Activated CD4-positive, alpha-beta memory T cell treated with anti-CD3 and anti-CD28 coated beads for 36 hours (primary cell): ENCODE measurements around the gene VTI1A. TPM values are rescaled to one million over a fixed set of nuclear protein-coding genes. Genes with fewer than 3 reads are reported as not detected.

Experiments
- CTCF ChIA-PET: fragments of 350-600 bp; sonication (Branson Sonifier 250); formaldehyde crosslinking; loops from one replicate; lab custom pipeline; 2021; ENCODE audit warnings: antibody characterized with exemption, inconsistent platforms; lab: Charles Lee
- POLR2A ChIA-PET: fragments of 350-600 bp; sonication (Branson Sonifier 250); formaldehyde crosslinking; loops from one replicate; lab custom pipeline; 2021; ENCODE audit warnings: antibody characterized with exemption; lab: Charles Lee
- DNase-seq: peaks from one replicate; pipeline ENCODE4 v3.0.0-alpha.2; 2020
- H3K27ac Mint-ChIP-seq: one replicate; pipeline ENCODE4 v1.8.0; 2021; ENCODE audit warnings: mixed read lengths
- H3K27me3 Mint-ChIP-seq: one replicate; pipeline ENCODE4 v1.8.0; 2021; ENCODE audit warnings: mixed read lengths
- H3K36me3 Mint-ChIP-seq: one replicate; pipeline ENCODE4 v1.8.0; 2021; ENCODE audit warnings: mixed read lengths
- H3K4me1 Mint-ChIP-seq: one replicate; pipeline ENCODE4 v1.8.0; 2021; ENCODE audit warnings: low read depth, mixed read lengths
- H3K4me3 Mint-ChIP-seq: one replicate; pipeline ENCODE4 v1.8.0; 2021; ENCODE audit warnings: mild to moderate bottlenecking, mixed read lengths
- H3K9me3 Mint-ChIP-seq: one replicate; pipeline ENCODE4 v1.8.0; 2021; ENCODE audit warnings: mixed read lengths
- intact Hi-C: fragments of 100-400 bp; cut with micrococcal nuclease; formaldehyde crosslinking; loops from one replicate; pipeline ENCODE4 v1.15.1; 2023
- total RNA-seq, 2 experiments: library from RNA; stranded (reverse); gene quantifications; one replicate each; pipeline ENCODE4 v1.2.3, GENCODE V29; 2021

Gene VTI1A
- total RNA-seq, 2 experiments from 2014 or later: 24.3 to 24.5 TPM

DNA sequence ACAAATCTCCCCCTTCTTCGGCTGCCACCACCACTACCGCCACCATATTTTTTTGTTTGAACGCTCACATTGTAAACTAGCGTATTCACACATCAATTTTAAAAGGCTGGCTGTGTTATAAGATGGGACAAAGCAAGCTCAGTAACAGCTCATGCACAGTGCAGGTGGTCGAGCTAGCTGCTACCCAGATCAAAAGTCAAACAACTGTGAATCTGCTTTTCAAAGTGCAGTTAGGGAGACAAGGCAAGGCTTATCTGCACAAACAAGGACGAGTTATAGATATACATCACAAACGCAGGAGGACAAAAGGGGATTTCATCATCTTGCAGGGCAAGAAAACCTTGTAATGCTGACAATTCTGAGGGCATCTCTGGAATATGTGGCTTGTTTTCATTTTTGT, 231.6 kb downstream of the VTI1A start:
- no peak for DNase-seq
- no peak overlapping the region for H3K27ac Mint-ChIP-seq
- CTCF ChIA-PET: no interaction called here

GRCh38 chr10:112678987-112679386, 232.0 kb downstream of the VTI1A start:
- Mint-ChIP-seq H3K4me3 (no peak overlapping the region), H3K27ac (no peak overlapping the region), H3K9me3 (no peaks in the 10 kb centered on the region), H3K36me3 (peaks cover 3% of the 10 kb centered on the region), H3K4me1 (no peaks in the 10 kb centered on the region), H3K27me3 (no peaks in the 10 kb centered on the region)
- CTCF ChIA-PET: no interaction called here
- POLR2A ChIA-PET: no interaction called here
- intact Hi-C loops: no loop called here
- DNase-seq: no peak

More for the DNA sequence above, 231.6 kb downstream of the VTI1A start:
- no peaks in the 10 kb centered on the region for H3K27me3 Mint-ChIP-seq
- H3K36me3 Mint-ChIP-seq: peaks cover 3% of the 10 kb centered on the region
- no peak overlapping the region for H3K4me3 Mint-ChIP-seq
- H3K9me3 Mint-ChIP-seq: no peaks in the 10 kb centered on the region
- POLR2A ChIA-PET: no interaction called here
- H3K4me1 Mint-ChIP-seq: no peaks in the 10 kb centered on the region
- intact Hi-C loops: no loop called here

DNA sequence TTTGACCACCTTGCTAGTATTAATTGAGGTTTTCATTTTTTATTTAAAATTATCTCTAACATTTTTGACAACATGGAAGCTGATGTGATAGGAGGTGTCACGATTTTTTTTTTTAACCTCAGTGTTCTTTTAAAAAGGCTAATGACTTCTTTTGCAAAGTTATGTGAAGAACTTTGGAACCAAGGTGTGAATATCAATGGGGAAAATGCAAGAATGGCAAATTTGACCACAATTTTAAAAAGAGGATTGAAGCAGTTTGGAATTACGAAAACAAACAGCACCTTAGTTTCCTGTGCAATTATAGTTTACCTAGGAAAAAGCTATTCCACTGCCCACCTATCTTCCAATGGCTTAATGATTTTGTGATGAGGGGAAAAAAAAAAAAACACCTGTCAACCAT, 232.4 kb downstream of the VTI1A start:
- DNase-seq: no peak
- Mint-ChIP-seq H3K4me1 (no peaks in the 10 kb centered on the region), H3K36me3 (peaks cover 3% of the 10 kb centered on the region), H3K27me3 (no peaks in the 10 kb centered on the region), H3K9me3 (no peaks in the 10 kb centered on the region), H3K27ac (no peak overlapping the region), H3K4me3 (no peak overlapping the region)
- POLR2A ChIA-PET: no interaction called here
- CTCF ChIA-PET: no interaction called here
- intact Hi-C loops: no loop called here

DNA sequence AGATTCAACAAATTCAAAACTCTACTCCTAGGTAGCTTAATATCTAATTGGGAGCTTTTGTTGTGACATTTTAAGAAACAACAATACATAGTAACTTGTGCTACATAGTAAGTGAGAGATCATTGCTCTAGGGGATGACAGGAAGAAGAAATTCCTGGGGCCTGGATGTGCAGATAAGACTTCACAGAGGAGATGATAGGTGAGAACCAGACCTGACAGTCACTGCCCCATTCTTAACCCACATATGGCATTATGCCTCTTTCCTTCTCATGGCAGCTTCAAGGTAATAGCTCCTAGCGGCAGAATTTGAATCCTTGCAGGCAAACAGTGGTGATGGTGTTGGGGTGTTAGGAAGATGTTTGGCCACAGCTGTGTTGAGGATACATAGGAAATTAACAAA, 233.6 kb downstream of the VTI1A start:
- no peak overlapping the region for H3K27ac Mint-ChIP-seq
- intact Hi-C loops: no loop called here
- no peak for DNase-seq
- H3K4me3 Mint-ChIP-seq: no peak overlapping the region
- CTCF ChIA-PET: no interaction called here
- H3K4me1 Mint-ChIP-seq: no peaks in the 10 kb centered on the region
- H3K36me3 Mint-ChIP-seq: no peaks in the 10 kb centered on the region
- POLR2A ChIA-PET: no interaction called here
- H3K9me3 Mint-ChIP-seq: no peaks in the 10 kb centered on the region
- no peaks in the 10 kb centered on the region for H3K27me3 Mint-ChIP-seq

DNA sequence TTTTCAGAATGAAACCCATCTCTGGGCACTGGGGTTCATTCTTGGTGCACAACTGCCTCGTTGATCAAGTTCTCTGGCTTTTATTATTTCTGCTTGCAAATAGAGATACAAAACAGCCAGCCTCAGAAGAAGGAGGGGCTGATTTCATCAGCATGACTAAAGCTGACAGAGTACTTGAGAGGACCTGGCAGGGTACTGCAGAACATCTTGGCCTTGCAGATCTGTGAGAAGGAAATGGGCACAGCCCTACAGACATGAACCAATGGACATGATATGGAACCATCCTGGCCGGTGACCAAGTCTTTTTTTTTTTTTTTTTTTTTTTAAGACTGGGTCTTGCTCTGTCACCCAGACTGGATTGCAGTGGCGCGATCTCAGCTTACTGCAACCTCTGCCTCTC, 240.6 kb downstream of the VTI1A start:
- no peaks in the 10 kb centered on the region for H3K9me3 Mint-ChIP-seq
- H3K4me1 Mint-ChIP-seq: no peaks in the 10 kb centered on the region
- no peak overlapping the region for H3K4me3 Mint-ChIP-seq
- no peak overlapping the region for H3K27ac Mint-ChIP-seq
- ChIA-PET POLR2A (no interaction called here), CTCF (no interaction called here)
- no peak for DNase-seq
- H3K36me3 Mint-ChIP-seq: peaks cover 1% of the 10 kb centered on the region
- no peaks in the 10 kb centered on the region for H3K27me3 Mint-ChIP-seq
- intact Hi-C loops: no loop called here

- H3K4me3 Mint-ChIP-seq: no peak overlapping the region
- no peaks in the 10 kb centered on the region for H3K4me1 Mint-ChIP-seq
- no peaks in the 10 kb centered on the region for H3K27me3 Mint-ChIP-seq
- H3K27ac Mint-ChIP-seq: no peak overlapping the region
- ChIA-PET CTCF (no interaction called here), POLR2A (no interaction called here)
- no peaks in the 10 kb centered on the region for H3K9me3 Mint-ChIP-seq
- peak; percentile 10 for DNase-seq
- intact Hi-C loops: no loop called here
- peaks cover 3% of the 10 kb centered on the region for H3K36me3 Mint-ChIP-seq
Observed at GRCh38 chr10:112689327-112690072, 242.5 kb downstream of the VTI1A start.

DNA sequence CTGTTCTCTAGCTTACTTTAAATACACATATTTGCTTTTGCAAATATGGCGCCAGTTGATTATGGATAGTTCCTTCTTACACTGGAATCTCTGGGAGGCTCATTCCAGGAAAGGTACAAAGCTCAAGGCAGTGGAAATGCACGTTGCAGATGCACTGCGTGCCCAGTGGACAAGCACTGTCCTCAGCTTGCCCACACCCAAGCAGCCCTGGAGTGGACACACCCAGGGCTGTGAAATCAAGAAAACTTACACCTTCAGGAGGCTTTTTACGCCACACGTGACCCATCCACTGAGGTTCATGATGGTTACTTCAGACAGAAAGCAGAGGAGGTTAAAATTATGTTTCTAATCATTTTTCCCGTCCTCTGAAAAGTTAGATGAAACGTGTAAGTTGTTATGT, 248.5 kb downstream of the VTI1A start:
- no peak overlapping the region for H3K4me3 Mint-ChIP-seq
- CTCF ChIA-PET: no interaction called here
- H3K36me3 Mint-ChIP-seq: peaks cover 8% of the 10 kb centered on the region
- no peaks in the 10 kb centered on the region for H3K4me1 Mint-ChIP-seq
- no peak for DNase-seq
- no peaks in the 10 kb centered on the region for H3K9me3 Mint-ChIP-seq
- H3K27me3 Mint-ChIP-seq: no peaks in the 10 kb centered on the region
- POLR2A ChIA-PET: no interaction called here
- no peak overlapping the region for H3K27ac Mint-ChIP-seq
- intact Hi-C loops: no loop called here

DNA sequence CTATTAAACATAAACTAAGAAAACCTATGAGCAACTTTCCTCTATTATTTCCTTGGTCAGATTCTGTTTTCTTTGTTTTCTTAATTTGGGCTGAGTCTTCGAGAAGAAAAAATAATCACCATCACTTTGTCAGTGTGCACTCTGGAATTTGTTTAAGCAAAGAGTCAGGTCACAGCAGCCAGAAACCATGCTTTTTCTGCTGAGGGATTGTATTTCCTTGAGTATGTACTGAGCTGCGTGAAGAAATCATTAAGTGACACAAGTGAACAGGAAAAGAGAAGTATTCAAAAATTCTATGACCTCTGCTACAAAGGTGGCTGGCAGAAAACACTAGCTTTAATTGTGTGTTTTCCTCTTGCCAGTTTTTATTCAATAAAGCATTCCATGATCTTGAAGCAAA, 249.6 kb downstream of the VTI1A start:
- no peaks in the 10 kb centered on the region for H3K9me3 Mint-ChIP-seq
- H3K4me1 Mint-ChIP-seq: no peaks in the 10 kb centered on the region
- intact Hi-C loops: no loop called here
- ChIA-PET CTCF (no interaction called here), POLR2A (interaction anchor here (0.7 kb wide), 1 partner anchor 414 kb away, joined by 3 read pairs; no protein-coding TSS in a partner anchor)
- no peak overlapping the region for H3K4me3 Mint-ChIP-seq
- DNase-seq: no peak
- no peaks in the 10 kb centered on the region for H3K27me3 Mint-ChIP-seq
- no peak overlapping the region for H3K27ac Mint-ChIP-seq
- peaks cover 13% of the 10 kb centered on the region for H3K36me3 Mint-ChIP-seq

DNA sequence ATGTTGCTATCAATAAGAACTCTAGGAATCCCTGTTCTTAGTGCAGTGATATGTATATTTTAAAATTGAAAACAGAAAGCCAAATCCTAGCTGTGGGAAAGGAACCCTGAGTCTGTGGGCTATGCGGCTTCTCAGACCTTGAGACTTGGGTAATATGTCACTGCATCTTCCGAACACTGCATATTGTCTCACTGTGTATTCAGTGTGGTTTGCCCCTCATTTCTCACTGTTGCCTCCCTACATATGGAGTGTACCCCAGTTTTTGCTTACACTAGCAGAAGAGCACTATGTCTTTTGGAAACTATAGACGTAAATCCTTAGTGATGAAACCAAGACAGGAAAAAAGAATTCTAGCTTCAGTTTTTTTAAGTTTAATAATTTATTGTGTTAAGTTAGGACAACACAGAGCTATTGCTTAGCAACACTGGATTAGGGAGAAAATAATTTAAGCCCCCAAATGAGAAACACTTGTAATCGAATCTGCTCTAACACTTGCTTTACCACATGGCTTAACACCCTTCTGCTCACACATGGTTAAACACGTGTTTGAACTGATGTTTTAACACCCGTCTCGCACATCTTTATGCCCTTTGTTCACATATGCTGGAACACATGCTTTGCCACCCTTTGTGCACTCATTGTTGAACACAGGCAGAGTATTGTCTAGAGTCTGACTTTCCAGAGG, 251.3 kb downstream of the VTI1A start:
- Mint-ChIP-seq H3K27ac (no peak overlapping the region), H3K4me1 (no peaks in the 10 kb centered on the region), H3K9me3 (no peaks in the 10 kb centered on the region), H3K27me3 (no peaks in the 10 kb centered on the region), H3K36me3 (peaks cover 13% of the 10 kb centered on the region), H3K4me3 (no peak overlapping the region)
- intact Hi-C loops: no loop called here
- ChIA-PET POLR2A (no interaction called here), CTCF (interaction anchor here (0.9 kb wide), 1 partner anchor 225 kb away, joined by 3 read pairs; no protein-coding TSS in a partner anchor)
- DNase-seq: no peak

DNA sequence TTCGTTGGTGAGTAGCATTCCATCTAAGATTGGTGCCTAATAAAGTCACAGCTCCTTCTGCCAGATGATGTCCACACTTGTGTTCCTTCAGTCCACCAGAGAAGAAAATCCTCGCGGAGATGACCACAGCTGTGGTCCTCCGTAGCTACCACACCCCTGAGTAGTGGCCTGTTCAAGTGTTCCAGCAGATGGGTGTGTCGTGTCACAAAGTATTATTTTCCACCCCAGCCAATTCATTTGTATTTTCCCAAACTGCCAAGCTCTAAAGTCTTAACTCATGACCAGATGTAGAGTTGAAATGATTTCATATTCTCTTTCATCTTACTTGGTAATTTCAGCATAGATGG, 251.8 kb downstream of the VTI1A start:
- no peaks in the 10 kb centered on the region for H3K9me3 Mint-ChIP-seq
- H3K27me3 Mint-ChIP-seq: no peaks in the 10 kb centered on the region
- peaks cover 13% of the 10 kb centered on the region for H3K36me3 Mint-ChIP-seq
- DNase-seq: no peak
- intact Hi-C loops: no loop called here
- no peak overlapping the region for H3K4me3 Mint-ChIP-seq
- no peaks in the 10 kb centered on the region for H3K4me1 Mint-ChIP-seq
- ChIA-PET POLR2A (no interaction called here), CTCF (interaction anchor here (0.9 kb wide), 1 partner anchor 225 kb away, joined by 3 read pairs; no protein-coding TSS in a partner anchor)
- no peak overlapping the region for H3K27ac Mint-ChIP-seq

DNA sequence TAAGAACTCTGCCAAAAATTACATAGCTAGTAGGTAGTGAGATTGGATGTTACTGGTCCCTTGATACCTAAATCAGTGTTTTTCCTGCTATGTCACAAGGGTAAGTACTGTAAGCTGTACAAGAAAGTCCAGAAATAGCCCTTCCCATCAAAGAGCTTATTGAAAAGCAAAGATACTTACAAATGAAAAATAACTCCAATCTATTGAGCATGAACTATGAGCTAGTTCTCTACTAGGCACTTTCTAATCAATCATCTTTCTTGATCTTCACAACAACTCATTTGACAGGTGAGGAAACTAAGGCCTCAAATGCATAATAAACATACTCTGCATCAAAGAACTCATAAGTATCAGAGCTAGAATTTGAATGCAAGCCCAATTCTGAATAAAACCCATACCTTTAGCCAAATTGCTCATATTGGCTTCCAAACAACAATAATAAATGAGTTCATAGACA, 253.2 kb downstream of the VTI1A start:
- Mint-ChIP-seq H3K27me3 (no peaks in the 10 kb centered on the region), H3K4me3 (no peak overlapping the region), H3K36me3 (peaks cover 13% of the 10 kb centered on the region), H3K4me1 (no peaks in the 10 kb centered on the region), H3K27ac (no peak overlapping the region), H3K9me3 (no peaks in the 10 kb centered on the region)
- ChIA-PET POLR2A (no interaction called here), CTCF (no interaction called here)
- intact Hi-C loops: no loop called here
- DNase-seq: no peak

- ChIA-PET POLR2A (no interaction called here), CTCF (no interaction called here)
- no peaks in the 10 kb centered on the region for H3K4me1 Mint-ChIP-seq
- H3K36me3 Mint-ChIP-seq: peaks cover 16% of the 10 kb centered on the region
- no peaks in the 10 kb centered on the region for H3K9me3 Mint-ChIP-seq
- DNase-seq: no peak
- H3K27ac Mint-ChIP-seq: no peak overlapping the region
- intact Hi-C loops: no loop called here
- no peak overlapping the region for H3K4me3 Mint-ChIP-seq
- no peaks in the 10 kb centered on the region for H3K27me3 Mint-ChIP-seq
Observed at GRCh38 chr10:112701211-112701877, 254.3 kb downstream of the VTI1A start.
